ENCODE measurements around the gene ATOSB.

The ATOSB gene

DNA sequence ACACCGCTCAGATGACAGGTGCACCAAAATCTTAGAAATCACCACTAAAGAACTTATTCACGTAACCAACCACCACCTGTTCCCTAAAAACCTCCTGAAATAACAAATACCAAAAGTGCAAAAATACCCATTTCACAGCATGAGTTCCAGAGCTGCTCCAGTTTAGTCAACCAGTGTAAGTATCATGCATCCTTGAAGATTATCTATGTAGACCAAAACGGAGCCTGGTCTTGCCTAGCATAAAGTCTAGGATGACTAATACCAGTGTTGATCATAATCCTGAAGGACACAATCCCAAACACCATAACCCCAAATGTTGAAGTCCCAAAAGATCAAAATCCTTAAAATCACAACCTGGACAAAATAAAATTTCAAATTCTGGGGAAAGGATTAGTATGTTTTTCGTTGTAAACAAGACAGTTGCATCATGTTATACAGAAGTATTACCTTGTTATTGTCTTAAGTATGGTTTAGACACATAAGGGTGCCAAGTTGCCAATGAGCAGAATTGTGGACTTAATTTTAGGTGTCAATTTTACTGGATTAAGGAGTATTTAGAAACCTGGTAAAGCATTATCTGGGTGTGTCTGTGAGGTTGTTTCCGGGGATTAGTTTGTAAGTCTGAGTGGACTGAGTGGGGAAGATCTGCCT is 61.4 kb downstream of the ATOSB start:
- no peak for DNase-seq (ENCODE audit: low read depth)
